Ecto neural progenitor cell (in vitro differentiated cells): ENCODE measurements around the gene FBRS.
"Not testable (repeated sequence)": the region's sequence is repeated elsewhere in the genome, so short reads cannot be mapped to it uniquely, and the experiment has no call there.

ENCODE experiments used
- DNase-seq: peaks from one replicate; pipeline ENCODE4 v3.0.0-alpha.2; 2018; ENCODE audit warnings: low spot score

The FBRS gene

DNA sequence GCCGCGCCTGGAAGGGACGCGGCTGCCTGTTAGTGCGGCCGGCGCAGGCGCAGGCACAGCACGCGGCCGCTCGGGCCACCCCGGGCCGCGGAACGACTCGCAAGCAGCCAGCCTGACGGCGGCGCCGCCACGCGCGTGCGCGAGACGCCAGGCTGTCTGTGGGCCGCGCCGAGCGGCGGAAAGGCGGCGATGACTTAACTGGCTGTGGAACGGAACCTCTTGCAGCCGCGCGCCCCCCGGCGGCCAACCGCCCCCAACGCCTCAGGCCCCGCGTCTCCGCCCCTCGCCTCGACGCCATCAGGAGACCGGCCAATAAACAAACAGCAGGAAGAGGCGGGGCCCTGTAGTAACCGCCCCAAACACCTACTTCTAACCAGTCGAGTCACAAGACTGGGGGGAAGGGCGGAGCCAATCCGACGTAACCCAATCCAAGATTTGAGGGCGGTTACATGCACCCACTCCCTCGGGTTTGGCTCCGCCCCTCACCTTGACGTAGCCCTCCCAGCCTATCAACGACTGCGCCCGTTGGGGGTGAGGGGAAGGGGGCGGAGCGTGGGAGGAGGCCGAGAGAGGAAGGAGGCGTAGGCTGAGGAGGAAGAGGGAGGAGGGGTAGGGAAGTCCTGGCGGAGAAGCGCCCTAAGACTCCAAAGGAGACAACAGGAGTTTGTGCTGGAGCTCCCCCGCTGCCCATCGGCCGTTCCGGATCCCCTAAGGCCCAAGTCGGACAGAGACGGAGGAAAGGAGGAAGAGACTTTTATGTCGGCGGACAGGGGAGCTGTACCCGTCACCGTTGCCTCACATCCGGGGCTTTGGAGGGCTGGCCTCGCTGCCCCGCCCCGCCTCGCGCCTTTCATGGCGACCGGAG lies at the start of gene FBRS:
FBRS (plus strand) TSS at position 566 of the 865 bp plus-strand sequence. CDS start 1,088 bp downstream, outside the sequence.
- DNase-seq: peak; percentile 99

DNA sequence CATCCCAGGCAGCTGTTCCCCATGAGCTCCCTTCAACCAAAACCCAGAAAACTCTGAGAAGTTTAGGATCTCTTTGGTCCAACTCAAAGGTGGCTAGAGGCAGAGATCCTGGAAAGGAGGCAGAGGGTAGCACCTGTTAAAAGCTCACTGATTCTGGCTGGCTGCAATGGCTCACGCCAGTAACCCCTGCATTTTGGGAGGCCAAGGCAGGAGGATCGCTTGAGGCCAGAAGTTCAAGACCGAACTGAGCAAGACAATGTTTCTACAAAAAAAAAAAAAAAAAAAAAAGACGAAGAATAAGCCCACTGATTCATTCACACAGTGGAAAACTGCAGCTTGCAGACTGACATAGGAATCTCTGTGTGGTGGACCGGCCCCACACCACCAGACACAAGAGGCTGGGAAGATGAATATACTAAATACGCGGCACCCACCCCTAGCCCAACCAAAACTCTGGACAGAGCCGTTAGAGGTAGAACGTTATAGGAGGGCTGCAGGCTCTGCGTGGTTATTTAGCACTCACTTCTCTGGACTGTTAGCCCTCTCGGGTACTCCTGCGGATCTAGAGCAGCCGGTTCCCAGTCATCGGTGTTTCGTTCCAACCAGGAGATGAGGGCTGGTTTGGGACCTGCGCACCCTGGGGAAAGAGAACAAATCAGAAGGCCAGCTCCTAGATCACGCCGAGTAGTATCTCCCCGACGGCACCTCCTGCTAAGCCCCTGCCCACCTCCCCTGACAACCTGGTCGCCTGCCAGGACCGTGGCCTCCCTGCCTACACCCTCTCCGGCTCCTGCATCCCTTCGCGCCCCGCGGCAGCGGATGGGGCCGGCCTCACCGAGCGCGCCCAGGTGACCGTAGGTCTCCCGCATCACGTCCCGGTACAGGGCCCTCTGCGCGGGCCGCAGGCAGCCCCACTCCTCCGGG lies 49.0 kb upstream of the FBRS start:
- no peak for DNase-seq

DNA sequence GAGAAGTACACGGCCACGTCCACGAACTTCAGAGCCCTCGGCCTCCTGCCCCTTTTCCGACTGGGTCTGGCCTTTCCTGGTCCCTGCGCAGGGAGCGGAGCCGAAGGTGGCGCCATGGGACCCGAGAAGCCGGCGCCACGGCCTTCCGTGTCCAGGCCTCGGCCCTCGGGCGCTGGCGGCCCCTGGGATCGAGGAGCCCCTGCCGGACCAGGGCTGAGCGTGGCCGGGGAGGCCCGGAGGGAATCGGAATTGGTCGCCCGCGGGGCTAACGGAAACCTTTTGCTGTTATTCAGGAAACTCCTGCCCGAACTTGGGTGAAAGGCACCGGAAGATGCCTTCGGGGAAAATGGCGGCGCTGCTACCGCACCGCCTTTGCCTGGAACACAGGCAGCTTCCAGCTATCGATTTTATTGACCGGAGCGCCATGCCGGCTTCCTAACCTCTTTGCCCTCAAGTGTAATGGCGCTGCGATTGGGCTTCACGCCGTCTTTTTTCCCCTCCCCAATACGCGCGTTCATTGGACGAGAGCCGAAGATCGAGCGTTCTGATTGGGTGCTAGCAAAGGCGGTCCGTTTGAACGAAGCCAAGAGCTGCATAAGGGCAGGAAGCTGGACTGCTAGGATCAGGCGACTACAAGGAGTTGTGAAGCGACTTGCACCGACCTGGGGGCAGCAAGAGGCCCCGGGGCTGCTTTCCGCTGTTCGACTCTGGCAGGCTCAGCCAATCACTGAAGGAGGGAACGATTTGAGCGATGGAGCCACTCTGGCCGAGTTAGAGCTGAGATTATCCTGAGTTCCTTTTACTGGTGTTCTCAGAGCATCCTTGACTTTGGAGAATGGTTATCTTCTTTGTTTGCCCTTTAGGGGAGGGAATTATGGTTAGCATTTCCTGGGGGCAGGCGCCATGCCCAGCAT lies 48.0 kb upstream of the FBRS start, which contains the start of gene ZNF689:
ZNF689 (minus strand) TSS at position 464 of the 914 bp plus-strand sequence; CDS start at position 116, 348 bp downstream.
- DNase-seq: peak; percentile 98

DNA sequence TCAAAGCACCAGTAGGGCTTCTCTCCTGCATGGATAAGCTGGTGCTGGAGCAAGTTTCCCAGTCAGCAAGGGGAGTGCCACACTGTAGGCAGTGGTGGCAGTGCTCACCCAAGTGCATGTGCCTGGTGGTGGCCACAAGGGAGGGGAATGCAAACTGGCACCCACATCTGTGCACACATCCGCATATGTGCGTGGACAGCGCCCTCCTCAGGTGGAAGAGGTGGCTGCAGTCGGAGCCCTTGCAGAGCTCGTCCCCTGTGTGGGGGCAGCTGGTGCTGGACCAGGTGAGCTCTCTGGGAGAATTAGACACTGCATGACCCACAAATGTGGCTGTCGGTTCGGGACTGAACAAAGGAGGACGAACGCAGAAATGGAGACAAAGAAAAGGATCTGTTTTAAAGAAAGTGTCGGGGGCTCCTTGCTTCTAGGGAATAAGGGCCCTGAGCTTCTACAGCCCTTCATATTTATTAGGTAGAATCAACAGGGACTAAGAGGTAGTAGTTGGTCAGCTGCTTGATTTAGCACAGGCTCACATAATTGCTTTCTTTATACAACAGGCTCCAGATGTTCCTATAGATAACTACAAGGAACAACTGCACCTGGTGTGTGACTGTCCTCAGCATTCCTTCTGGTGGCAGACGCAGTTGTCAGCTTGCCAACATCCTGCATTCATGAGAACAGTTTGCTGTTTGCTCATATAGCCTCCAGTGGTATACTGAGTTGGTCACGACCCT lies 42.7 kb upstream of the FBRS start:
- DNase-seq: peak; percentile 80

DNA sequence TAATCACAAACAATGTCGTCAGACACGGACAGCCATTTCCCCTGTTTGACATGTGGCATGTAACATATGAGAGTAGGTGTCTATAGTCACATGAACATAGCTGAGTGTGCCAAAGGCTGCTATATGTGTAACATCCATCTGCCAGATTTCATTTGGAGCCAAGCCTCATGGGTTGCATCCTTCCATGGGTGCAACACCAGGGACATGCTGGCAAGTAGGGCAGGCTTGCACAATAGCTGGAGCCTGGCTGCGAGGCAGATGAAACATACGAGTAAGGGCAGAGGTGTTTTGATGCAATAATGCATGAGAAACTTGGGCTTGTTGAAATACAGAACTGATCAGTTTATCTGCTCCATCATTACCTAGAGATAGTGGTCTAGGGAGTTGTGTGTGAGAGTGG lies 39.0 kb upstream of the FBRS start:
- no peak for DNase-seq

DNA sequence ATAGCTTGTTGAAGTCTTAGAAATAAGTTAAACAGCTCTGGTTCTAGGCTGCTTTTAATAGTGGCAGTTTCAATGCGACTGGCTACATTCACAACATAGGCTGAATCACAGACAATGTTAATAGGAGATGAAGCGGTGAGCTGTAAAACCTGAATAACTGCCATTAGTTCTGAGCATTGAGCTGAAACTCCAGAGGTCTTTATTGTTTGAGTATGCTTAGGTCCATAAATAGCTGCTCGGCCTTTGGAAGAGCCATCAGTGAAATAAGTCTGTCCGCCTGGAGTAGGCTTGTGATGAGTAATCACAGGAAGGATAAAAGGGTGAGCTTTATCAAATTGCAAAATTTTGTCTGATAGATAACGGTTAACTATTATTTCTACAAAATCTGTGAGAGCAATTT lies 38.6 kb upstream of the FBRS start:
- DNase-seq: no peak

GRCh38 chr16:30620169-30620568 lies 38.1 kb upstream of the FBRS start:
- no peak for DNase-seq

- no peak for DNase-seq
These were observed 36.5 kb upstream of the FBRS start for GRCh38 chr16:30621765-30622164.

GRCh38 chr16:30622455-30623032 lies 35.7 kb upstream of the FBRS start:
- DNase-seq: no peak

GRCh38 chr16:30623536-30624283 lies 34.5 kb upstream of the FBRS start:
- DNase-seq: no peak

- no peak for DNase-seq
These were observed 32.0 kb upstream of the FBRS start for GRCh38 chr16:30626236-30626635.

DNA sequence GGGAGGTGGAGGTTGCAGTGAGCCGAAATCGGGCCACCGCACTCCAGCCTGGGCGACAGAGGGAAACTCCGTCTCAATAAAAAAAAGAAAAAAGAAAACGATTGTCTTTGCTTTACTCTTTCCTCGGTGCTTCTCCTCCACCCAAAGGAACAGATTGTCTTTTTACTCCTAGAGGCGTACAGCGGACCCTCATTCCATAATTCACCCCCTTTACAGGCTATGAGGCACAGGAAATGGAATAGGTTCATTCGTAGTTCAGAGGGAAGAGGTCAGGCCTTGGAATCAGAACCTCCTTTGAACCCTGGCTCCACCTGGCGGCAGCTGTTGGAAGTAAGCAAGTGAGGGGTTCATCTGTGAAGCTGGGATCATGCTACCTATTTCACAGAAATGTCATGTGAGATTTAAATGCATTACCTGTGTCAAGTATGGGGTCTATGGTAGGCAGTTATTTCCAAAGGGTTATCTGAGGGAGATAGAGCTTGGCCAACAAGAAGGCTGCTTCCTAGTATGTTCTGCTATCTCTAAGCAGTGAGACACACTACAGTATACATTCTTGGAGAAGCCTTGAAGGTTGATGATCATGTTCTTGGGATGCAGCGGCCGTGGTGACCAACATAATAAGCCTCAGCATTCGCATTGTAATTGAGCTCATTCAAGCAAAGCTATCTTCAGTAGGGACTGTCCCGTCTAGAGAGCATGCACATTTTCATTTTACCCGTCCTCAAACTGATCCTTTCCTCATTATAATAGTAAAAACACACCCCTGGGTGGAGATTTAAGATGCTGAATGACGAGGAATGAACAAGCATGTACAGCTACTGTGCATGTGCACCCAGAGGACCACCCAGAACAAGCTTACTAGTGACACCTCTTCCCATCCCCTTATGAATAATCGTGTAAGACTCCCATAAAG lies 29.3 kb upstream of the FBRS start:
- DNase-seq: peak; percentile 78

GRCh38 chr16:30632454-30632853 lies 25.8 kb upstream of the FBRS start:
- not testable (repeated sequence) for DNase-seq

DNA sequence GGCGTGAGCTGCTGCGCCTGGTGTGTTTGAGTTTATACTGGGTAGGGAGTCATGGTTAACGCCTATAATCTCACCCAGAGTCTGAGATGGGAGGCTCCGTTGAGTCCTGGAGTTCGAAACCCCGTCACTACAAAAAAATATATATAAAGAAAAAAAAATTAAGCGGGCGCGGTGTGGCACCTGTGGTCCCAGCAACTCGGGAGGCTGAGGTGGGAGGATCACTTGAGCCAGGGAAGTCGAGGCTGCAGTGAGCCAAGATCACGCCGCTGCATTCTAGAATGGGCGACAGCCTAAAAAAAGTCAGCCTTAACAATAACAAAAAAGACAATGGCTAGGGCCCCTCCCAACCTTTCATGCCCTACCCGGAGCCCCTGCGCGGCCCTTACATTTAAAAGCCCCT lies 24.7 kb upstream of the FBRS start:
- DNase-seq: no peak

- no peak for DNase-seq
These were observed 21.6 kb upstream of the FBRS start for GRCh38 chr16:30636599-30636998.

DNA sequence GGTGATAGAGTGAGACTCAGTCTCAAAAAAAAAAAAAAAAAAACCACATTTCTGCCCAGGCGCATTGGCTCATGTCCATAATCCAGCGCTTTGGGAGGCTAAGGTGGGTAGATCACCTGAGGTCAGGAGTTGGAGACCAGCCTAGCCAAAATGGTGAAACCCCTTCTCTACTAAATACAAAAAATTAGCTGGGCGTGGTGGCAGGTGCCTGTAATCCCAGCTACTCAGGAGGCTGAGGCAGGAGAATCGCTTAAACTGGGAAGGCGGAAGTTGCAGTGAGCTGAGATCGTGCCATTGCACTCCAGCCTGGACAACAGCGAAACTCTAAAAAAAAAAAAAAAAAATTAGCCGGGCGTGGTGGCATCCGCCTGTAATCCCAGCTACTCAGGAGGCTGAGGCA lies 21.1 kb upstream of the FBRS start:
- not testable (repeated sequence) for DNase-seq

DNA sequence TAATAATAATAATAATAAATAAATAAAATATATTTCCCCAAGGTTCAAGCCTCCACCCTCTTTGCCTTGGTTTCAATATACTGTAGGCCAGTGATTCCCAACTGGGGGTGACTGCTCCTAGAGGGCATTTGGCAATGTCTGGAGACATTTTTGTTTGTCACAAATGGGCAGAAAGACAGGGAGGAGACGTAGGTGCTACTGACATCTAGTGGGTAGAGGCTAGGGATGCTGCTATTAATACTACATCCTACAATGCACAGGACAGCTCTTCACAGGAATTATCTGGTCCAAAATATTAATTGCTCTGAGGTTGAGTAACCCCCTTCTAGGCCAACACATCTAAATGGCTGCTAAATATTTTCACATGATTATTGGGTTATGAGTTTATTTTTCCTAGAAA lies 20.3 kb upstream of the FBRS start:
- DNase-seq: no peak

DNA sequence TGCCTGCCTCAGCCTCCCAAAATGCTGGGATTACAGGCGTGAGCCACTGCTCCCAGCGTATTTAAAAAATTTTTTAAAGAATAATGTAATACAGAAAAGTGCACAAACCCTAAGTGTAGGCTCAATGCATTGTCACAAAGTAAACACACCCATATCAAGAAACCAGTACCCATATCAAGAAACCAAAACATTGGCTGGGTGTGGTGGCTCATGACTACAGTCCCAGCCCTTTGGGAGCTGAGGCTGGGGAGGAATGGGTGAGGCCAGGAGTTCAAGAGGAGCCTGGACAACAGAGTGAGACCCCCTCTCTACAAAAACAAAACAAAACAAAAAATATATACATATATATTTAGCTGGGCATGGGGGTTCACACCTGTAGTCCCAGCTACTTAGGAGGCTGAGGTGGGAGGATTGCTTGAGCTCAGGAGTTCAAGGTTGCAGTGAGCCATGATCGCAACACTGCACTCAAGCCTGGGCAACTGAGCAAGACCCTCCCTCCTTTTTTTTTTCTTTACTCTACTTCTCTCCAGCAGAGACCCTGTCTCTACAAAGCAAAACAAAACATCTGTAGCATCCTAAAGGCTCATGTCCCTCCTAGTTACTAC lies 16.8 kb upstream of the FBRS start:
- DNase-seq: no peak
